ENCODE results near the gene MYO15A. TPM values are rescaled to one million over a fixed set of nuclear protein-coding genes. Genes with fewer than 3 reads are reported as not detected.
A peak's percentile ranks its signal among the peaks of the same experiment; 100 is the strongest.

The MYO15A gene
- total RNA-seq, 1 donor: 0.45 TPM

- TF ChIP-seq, protein P1, sequence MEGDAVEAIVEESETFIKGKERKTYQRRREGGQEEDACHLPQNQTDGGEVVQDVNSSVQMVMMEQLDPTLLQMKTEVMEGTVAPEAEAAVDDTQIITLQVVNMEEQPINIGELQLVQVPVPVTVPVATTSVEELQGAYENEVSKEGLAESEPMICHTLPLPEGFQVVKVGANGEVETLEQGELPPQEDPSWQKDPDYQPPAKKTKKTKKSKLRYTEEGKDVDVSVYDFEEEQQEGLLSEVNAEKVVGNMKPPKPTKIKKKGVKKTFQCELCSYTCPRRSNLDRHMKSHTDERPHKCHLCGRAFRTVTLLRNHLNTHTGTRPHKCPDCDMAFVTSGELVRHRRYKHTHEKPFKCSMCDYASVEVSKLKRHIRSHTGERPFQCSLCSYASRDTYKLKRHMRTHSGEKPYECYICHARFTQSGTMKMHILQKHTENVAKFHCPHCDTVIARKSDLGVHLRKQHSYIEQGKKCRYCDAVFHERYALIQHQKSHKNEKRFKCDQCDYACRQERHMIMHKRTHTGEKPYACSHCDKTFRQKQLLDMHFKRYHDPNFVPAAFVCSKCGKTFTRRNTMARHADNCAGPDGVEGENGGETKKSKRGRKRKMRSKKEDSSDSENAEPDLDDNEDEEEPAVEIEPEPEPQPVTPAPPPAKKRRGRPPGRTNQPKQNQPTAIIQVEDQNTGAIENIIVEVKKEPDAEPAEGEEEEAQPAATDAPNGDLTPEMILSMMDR (IDR thresholded peaks at IDR 0.05; ENCODE audit: insufficient read depth, low read length): no peak
- no peak overlapping the region for H3K4me3 ChIP-seq (ENCODE audit: low read depth, low read length)
- no peak for DNase-seq (ENCODE audit: low read depth)
Observed at GRCh38 chr17:18069101-18069500, 39.5 kb upstream of the MYO15A start.

GRCh38 chr17:18070861-18071340, 37.7 kb upstream of the MYO15A start:
- H3K4me3 ChIP-seq (ENCODE audit: low read depth, low read length): peak overlapping the region; percentile 32
- TF ChIP-seq, protein P1 (IDR thresholded peaks at IDR 0.05; ENCODE audit: insufficient read depth, low read length): no peak
- DNase-seq (ENCODE audit: low read depth): peak; percentile 38

GRCh38 chr17:18071751-18072150, 36.8 kb upstream of the MYO15A start:
- H3K4me3 ChIP-seq (ENCODE audit: low read depth, low read length): no peak overlapping the region
- DNase-seq (ENCODE audit: low read depth): no peak
- TF ChIP-seq, protein P1 (IDR thresholded peaks at IDR 0.05; ENCODE audit: insufficient read depth, low read length): no peak

DNA sequence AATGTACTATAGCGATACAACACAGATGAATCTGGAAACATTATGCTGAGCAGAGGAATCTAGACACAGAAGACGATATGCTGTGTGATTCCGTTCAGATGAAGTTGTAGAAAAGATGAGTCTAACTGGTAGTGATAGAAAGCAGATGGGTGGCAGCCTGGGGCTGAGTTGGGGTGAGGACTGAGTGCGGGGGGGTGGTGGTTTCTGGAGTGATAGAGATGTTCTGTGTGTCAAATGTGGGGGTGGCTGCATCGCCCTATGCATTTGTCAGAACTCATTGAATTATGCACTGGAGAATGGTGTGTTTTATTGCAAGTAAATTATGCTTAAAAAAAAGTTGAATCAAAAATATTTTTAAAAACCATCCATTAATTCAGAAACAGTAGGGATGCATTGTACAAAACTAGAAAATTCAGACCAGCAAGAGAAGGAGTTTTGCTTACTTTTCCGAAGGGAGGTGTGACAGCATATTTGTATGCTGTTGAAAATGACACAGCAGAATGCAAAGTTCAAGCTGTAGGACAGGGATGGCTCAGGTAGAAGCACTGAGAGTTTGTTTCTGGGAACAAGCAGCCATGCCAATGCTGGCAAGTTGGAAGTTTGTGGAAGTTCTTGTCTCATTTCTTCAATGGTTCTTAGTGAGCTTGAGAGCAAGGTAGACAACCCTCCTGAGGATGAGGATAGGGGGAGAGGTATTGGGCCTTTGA, 33.8 kb upstream of the MYO15A start:
- H3K4me3 ChIP-seq (ENCODE audit: low read depth, low read length): no peak overlapping the region
- DNase-seq (ENCODE audit: low read depth): no peak
- TF ChIP-seq, protein P1 (IDR thresholded peaks at IDR 0.05; ENCODE audit: insufficient read depth, low read length): no peak

DNA sequence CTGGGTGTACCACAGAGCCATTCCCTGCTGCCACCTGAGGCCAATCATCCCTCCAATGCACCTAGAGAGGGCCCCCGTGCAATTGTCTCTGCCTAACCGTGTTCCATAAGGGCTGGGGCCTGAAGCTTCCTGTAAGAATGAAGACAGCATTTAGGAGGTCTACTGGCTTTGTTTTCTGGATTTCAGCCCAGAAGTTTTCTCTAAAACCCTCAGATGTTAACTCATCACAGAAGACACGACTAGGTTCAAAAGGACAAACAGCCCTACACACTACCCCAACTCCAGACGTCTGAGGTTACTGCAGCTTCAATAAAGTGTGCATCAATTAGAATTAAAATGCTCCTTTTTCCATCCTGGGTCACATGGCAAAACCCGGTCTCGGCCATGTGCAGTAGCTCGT, 31.6 kb upstream of the MYO15A start:
- H3K4me3 ChIP-seq (ENCODE audit: low read depth, low read length): no peak overlapping the region
- peak; percentile 3 for DNase-seq (ENCODE audit: low read depth)
- TF ChIP-seq, protein P1 (IDR thresholded peaks at IDR 0.05; ENCODE audit: insufficient read depth, low read length): no peak

- DNase-seq (ENCODE audit: low read depth): no peak
- TF ChIP-seq, protein P1 (IDR thresholded peaks at IDR 0.05; ENCODE audit: insufficient read depth, low read length): no peak
- no peak overlapping the region for H3K4me3 ChIP-seq (ENCODE audit: low read depth, low read length)
Observed at GRCh38 chr17:18079543-18079942, 29.0 kb upstream of the MYO15A start.

- no peak overlapping the region for H3K4me3 ChIP-seq (ENCODE audit: low read depth, low read length)
- no peak for DNase-seq (ENCODE audit: low read depth)
- TF ChIP-seq, protein P1 (IDR thresholded peaks at IDR 0.05; ENCODE audit: insufficient read depth, low read length): no peak
Observed at GRCh38 chr17:18084256-18084655, 24.3 kb upstream of the MYO15A start.
